Measurements from ENCODE around the gene CADPS2. TPM values are rescaled to one million over a fixed set of nuclear protein-coding genes. Genes with fewer than 3 reads are reported as not detected.

The CADPS2 gene
- total and polyA plus RNA-seq, 2 of the 8 experiments (the other 6 are each of a cell fraction or from before 2014, with no cell fraction given): 8.9 to 22.3 TPM

GRCh38 chr7:122556873-122557542 is 329.3 kb downstream of the CADPS2 start:
- TF ChIP-seq NRF1 (IDR thresholded peaks at IDR 0.05; ENCODE audit: low read depth, low read length): no peak
- no peak for TF ChIP-seq PHF8 (conservative IDR thresholded peaks at IDR 0.05; ENCODE audit: low read depth, low read length)
- TF ChIP-seq CREB1 (IDR thresholded peaks at IDR 0.05): no peak
- TF ChIP-seq TAF7 (optimal IDR thresholded peaks at IDR 0.05; ENCODE audit: borderline replicate concordance, low read depth, low read length): no peak
- TF ChIP-seq YY1 (IDR thresholded peaks at IDR 0.05; ENCODE audit: low read depth, low read length): no peak
- no peak for TF ChIP-seq JUND (IDR thresholded peaks at IDR 0.05; ENCODE audit: low read length)
- TF ChIP-seq JUN (IDR thresholded peaks at IDR 0.05; ENCODE audit: low read depth, low read length): no peak
- TF ChIP-seq KDM5A (IDR thresholded peaks at IDR 0.05; ENCODE audit: low read length): no peak
- TF ChIP-seq EZH2 (IDR thresholded peaks at IDR 0.05; ENCODE audit: low read depth, low read length, severe bottlenecking): no peak
- no peaks in the 10 kb centered on the region for H3K23me2 ChIP-seq (ENCODE audit: low read depth, low read length)
- FAIRE-seq (no peak), DNase-seq (ENCODE audit: low read depth in 1 of 2, low spot score in 2 of 2) (no peak)
- H3K4me3 ChIP-seq (ENCODE audit: extremely low read depth in 1 of 4, insufficient read depth in 2 of 4, low read depth in 3 of 4, low read length in 4 of 4): no peak overlapping the region
- H4K91ac ChIP-seq (replicated peaks; ENCODE audit: insufficient read length, low read length): no peak overlapping the region
- no peak overlapping the region for H3K56ac ChIP-seq (replicated peaks; ENCODE audit: insufficient read length, low read depth, low read length)
- H2BK15ac ChIP-seq (ENCODE audit: low read length): no peak overlapping the region
- H2BK5ac ChIP-seq (ENCODE audit: low read depth, low read length): no peak overlapping the region
- ChIA-PET POLR2A (ENCODE audit: partially characterized antibody) (no interaction called here), CTCF (ENCODE audit: partially characterized antibody) (interaction anchor here (1.1 to 1.2 kb wide), 2 partner anchors 10 to 597 kb away, joined by 4 to 5 read pairs; no protein-coding TSS in a partner anchor)
- no peak overlapping the region for H3K23ac ChIP-seq (ENCODE audit: insufficient read length)
- H2AK5ac ChIP-seq (ENCODE audit: low read depth, low read length): no peak overlapping the region
- H3K9ac ChIP-seq (replicated peaks in 1 of 4; ENCODE audit: extremely low read depth in 1 of 4, low read depth in 3 of 4, low read length in 3 of 4): no peak overlapping the region
- H3K27ac ChIP-seq (ENCODE audit: low read depth, low read length): no peak overlapping the region
- H4K5ac ChIP-seq (ENCODE audit: insufficient read length, low read depth, low read length): no peak overlapping the region
- H2AFZ ChIP-seq (ENCODE audit: low read length): no peak overlapping the region
- no peak overlapping the region for H2BK120ac ChIP-seq (replicated peaks; ENCODE audit: low read depth, low read length)
- H3K27me3 ChIP-seq (replicated peaks in 1 of 4; ENCODE audit: control insufficient read depth in 3 of 4, extremely low read depth in 1 of 4, insufficient read depth in 3 of 4, low read length in 3 of 4): no peaks in the 10 kb centered on the region
- H3K79me2 ChIP-seq (ENCODE audit: control insufficient read depth in 1 of 2, insufficient read depth in 2 of 2, low read length in 2 of 2): no peaks in the 10 kb centered on the region
- no peaks in the 10 kb centered on the region for H3K36me3 ChIP-seq (ENCODE audit: control insufficient read depth in 2 of 4, insufficient read depth in 4 of 4, low read length in 3 of 4)
- no peak overlapping the region for H2BK12ac ChIP-seq (ENCODE audit: low read depth, low read length)
- no peaks in the 10 kb centered on the region for H4K20me1 ChIP-seq (replicated peaks in 1 of 2; ENCODE audit: control insufficient read depth in 1 of 2, insufficient read depth in 2 of 2, low read length in 2 of 2)
- H3K4me2 ChIP-seq (ENCODE audit: insufficient read depth in 1 of 2, low read depth in 2 of 2, low read length in 2 of 2): no peak overlapping the region
- H3K4ac ChIP-seq (replicated peaks; ENCODE audit: insufficient read length, low read depth, low read length): no peak overlapping the region
- 93% methylated on average over 7 of the region's 7 CpGs; no CpG with 5 or more reads in 1 of the 2 experiments for WGBS, 2 experiments (ENCODE audit: extremely low coverage in 1 of 2, insufficient coverage in 1 of 2, insufficient read length in 1 of 2, insufficient replicate concordance in 2 of 2, low coverage in 1 of 2, low lambda C conversion rate in 2 of 2, missing lambda C conversion rate in 1 of 2)
- no peak overlapping the region for H4K8ac ChIP-seq (ENCODE audit: extremely low read depth, insufficient read depth, low read length)
- no peaks in the 10 kb centered on the region for H3K9me3 ChIP-seq (ENCODE audit: insufficient read depth in 2 of 2, low read depth in 1 of 2, low read length in 1 of 2)
- H3K79me1 ChIP-seq (ENCODE audit: low read depth, low read length): no peaks in the 10 kb centered on the region
- H3K18ac ChIP-seq (ENCODE audit: extremely low read depth, low read length): no peak overlapping the region
- no peaks in the 10 kb centered on the region for H3K4me1 ChIP-seq (replicated peaks in 1 of 4; ENCODE audit: control insufficient read depth in 3 of 4, insufficient read depth in 4 of 4, low read length in 3 of 4)
- H3K14ac ChIP-seq (ENCODE audit: insufficient read length): no peak overlapping the region
- no peak overlapping the region for H2BK20ac ChIP-seq (ENCODE audit: low read length)

Measured in H1 (cell line).